Smooth muscle cell (in vitro differentiated cells): ENCODE data around the gene ANAPC4. TPM values are rescaled to one million over a fixed set of nuclear protein-coding genes. Genes with fewer than 3 reads are reported as not detected.
"Not testable (repeated sequence)": the region's sequence is repeated elsewhere in the genome, so short reads cannot be mapped to it uniquely, and the experiment has no call there.

Experiments used
- DNase-seq: peaks from one replicate; lab custom pipeline; 2025; ENCODE audit not compliant: unreplicated experiment; lab: John Stamatoyannopoulos, UW
- H2AFZ ChIP-seq: fragments of 200-600 bp; sonication (generic); 2 replicates; pipeline ENCODE4 v1.6.0; 2016; ENCODE audit warnings: antibody characterized with exemption, low read depth, mild to moderate bottlenecking
- H3F3A ChIP-seq: fragments of 200-600 bp; sonication (generic); 2 replicates; pipeline ENCODE4 v1.6.0; 2017; ENCODE audit warnings: antibody characterized with exemption, low read depth
- H3K27ac ChIP-seq: fragments of 200-600 bp; sonication (generic); 2 replicates; pipeline ENCODE4 v1.5.1; 2016; ENCODE audit warnings: low read depth, mild to moderate bottlenecking
- H3K27me3 ChIP-seq: fragments of 200-600 bp; sonication (generic); 2 replicates; pipeline ENCODE4 v1.6.1; 2016; ENCODE audit warnings: low read depth, mild to moderate bottlenecking
- H3K36me3 ChIP-seq: fragments of 200-600 bp; sonication (generic); 2 replicates; pipeline ENCODE4 v1.5.1; 2016; ENCODE audit warnings: low read depth
- H3K4me1 ChIP-seq: fragments of 200-600 bp; sonication (generic); 2 replicates; pipeline ENCODE4 v1.5.1; 2016; ENCODE audit warnings: low read depth
- H3K4me2 ChIP-seq: fragments of 200-600 bp; sonication (generic); 2 replicates; pipeline ENCODE4 v1.6.0; 2016; ENCODE audit warnings: mild to moderate bottlenecking
- H3K4me3 ChIP-seq: fragments of 200-600 bp; sonication (generic); 2 replicates; pipeline ENCODE4 v1.5.1; 2016; ENCODE audit warnings: mild to moderate bottlenecking
- H3K79me2 ChIP-seq: fragments of 200-600 bp; sonication (generic); 2 replicates; pipeline ENCODE4 v1.6.0; 2016; ENCODE audit warnings: low read depth, mild to moderate bottlenecking
- H3K9ac ChIP-seq: fragments of 200-600 bp; sonication (generic); 2 replicates; pipeline ENCODE4 v1.6.0; 2016; ENCODE audit warnings: low read depth
- H3K9me3 ChIP-seq: fragments of 200-600 bp; sonication (generic); replicated peaks from 2 replicates; pipeline ENCODE4 v1.5.1; 2016; ENCODE audit warnings: low read depth
- H4K20me1 ChIP-seq: fragments of 200-600 bp; sonication (generic); 2 replicates; pipeline ENCODE4 v1.6.0; 2016; ENCODE audit warnings: low read depth
- WGBS: methylation state at CpG from one replicate; pipeline ENCODE4 v1.1.7; 2016; ENCODE audit warnings: low lambda C conversion rate; 5-methylcytosine and 5-hydroxymethylcytosine counted together
- polyA plus RNA-seq: library from polyadenylated mRNA; unstranded; fragments of >200 nt; fragmentation: Nextera tagmentation; extraction: Ambion mirVana; gene quantifications from 2 replicates; pipeline ENCODE4 v1.2.1, GENCODE V29; 2016
- total RNA-seq: library from RNA; depleted of rRNA; stranded (reverse); fragments of >200 nt; gene quantifications from 2 replicates; pipeline ENCODE4 v1.2.3, GENCODE V29; 2014
- TF ChIP-seq, protein P1 (sequence below): fragments of 200-600 bp; sonication (generic); IDR thresholded peaks from 2 replicates; pipeline ENCODE4 v1.5.1; 2017; ENCODE audit warnings: borderline replicate concordance, mild to moderate bottlenecking, antibody characterized with exemption; ENCODE audit not compliant: insufficient read depth, poor library complexity, severe bottlenecking

ANAPC4 gene
- total RNA-seq (26.0 TPM in 2 replicates), polyA plus RNA-seq (11.7 and 12.4 TPM in 2 replicates)

DNA sequence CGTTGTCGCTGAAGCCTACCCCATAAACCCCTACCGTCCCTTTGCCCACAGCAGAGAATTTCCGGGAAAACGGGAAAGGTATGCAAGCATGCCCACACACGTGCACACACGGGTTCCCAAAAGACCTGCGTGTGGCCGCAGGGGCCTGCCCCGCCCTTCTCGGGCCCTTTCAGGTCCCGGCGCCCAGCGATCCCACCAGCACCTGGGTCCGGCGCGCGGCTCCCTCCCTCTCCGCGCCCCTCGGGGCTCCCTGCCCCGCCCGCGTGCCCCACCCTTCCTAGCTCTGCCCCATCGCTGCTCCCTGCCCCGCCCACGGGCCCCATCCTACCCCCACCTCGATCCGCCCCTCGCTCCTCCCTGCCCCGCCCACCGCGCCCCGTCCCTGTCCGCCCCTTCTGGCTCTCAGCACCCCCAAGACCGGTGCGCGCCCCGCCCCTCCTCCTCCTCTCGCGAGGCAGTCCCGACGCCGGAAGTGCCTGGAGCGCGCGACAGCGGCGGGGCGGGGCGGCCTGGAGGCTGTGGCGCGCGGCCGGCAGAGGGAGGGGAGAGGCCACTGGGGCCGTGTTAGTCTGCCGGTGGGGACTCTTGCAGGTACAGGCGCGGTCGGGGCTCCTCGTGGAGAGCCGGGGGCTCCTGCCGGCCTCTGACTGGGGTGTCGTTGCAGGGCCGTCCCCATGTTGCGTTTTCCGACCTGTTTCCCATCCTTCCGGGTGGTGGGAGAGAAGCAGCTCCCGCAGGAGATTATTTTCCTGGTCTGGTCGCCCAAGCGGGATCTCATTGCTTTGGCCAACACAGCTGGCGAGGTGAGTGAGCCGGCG lies at the start of gene ANAPC4:
Gene ANAPC4 (plus strand): TSS at position 510 of the 818 bp plus-strand sequence. CDS start 165 bp downstream, at position 675.
- H3K4me2 ChIP-seq: peak within 1 kb of the TSS; percentile 100
- H3K27ac ChIP-seq: no peak within 1 kb of the TSS
- peak within 1 kb of the TSS; percentile 97 for H2AFZ ChIP-seq
- H3K4me3 ChIP-seq: peak within 1 kb of the TSS; percentile 95
- H3K79me2 ChIP-seq: peaks cover 16% of the 10 kb centered on the region
- no peaks in the 10 kb centered on the region for H3K27me3 ChIP-seq
- TF ChIP-seq, protein P1, sequence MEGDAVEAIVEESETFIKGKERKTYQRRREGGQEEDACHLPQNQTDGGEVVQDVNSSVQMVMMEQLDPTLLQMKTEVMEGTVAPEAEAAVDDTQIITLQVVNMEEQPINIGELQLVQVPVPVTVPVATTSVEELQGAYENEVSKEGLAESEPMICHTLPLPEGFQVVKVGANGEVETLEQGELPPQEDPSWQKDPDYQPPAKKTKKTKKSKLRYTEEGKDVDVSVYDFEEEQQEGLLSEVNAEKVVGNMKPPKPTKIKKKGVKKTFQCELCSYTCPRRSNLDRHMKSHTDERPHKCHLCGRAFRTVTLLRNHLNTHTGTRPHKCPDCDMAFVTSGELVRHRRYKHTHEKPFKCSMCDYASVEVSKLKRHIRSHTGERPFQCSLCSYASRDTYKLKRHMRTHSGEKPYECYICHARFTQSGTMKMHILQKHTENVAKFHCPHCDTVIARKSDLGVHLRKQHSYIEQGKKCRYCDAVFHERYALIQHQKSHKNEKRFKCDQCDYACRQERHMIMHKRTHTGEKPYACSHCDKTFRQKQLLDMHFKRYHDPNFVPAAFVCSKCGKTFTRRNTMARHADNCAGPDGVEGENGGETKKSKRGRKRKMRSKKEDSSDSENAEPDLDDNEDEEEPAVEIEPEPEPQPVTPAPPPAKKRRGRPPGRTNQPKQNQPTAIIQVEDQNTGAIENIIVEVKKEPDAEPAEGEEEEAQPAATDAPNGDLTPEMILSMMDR: no peak
- peaks cover 10% of the 10 kb centered on the region for H3F3A ChIP-seq
- H3K9ac ChIP-seq: peak within 1 kb of the TSS; percentile 64
- H3K4me1 ChIP-seq: peaks cover 8% of the 10 kb centered on the region
- H3K36me3 ChIP-seq: peaks cover 5% of the 10 kb centered on the region
- no peaks in the 10 kb centered on the region for H4K20me1 ChIP-seq
- 2% methylated on average over 44 of the region's 74 CpGs for WGBS
- peak; percentile 59 for DNase-seq
- no peaks in the 10 kb centered on the region for H3K9me3 ChIP-seq

DNA sequence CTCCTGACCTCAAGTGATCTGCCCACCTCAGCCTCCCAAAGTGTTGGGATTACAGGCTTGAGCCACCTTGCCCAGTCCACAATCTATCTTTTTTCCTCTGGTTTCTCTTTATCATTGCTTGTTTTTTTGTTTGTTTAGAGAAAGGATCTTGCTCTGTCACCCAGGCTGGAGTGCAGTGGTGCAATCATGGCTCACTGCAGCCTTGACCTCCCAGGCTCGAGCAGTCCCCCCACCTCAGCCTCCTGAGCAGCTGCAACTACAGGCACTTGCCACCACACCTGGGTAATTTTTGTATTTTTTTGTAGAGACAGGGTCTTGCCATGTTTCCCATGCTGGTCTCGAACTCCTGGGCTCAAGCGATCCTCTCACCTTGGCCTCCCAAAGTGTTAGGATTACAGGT lies 48.6 kb upstream of the ANAPC4 start:
- not testable (repeated sequence) for H3K4me2 ChIP-seq, H3K9me3 ChIP-seq, H3K27me3 ChIP-seq, H3K27ac ChIP-seq, H4K20me1 ChIP-seq, H3K9ac ChIP-seq, H2AFZ ChIP-seq, H3F3A ChIP-seq, H3K79me2 ChIP-seq, H3K4me3 ChIP-seq, H3K36me3 ChIP-seq, DNase-seq, H3K4me1 ChIP-seq
- whole genome bisulfite sequencing: 100% methylated on average over 3 of the region's 3 CpGs

- Histone ChIP-seq H3F3A (no peaks in the 10 kb centered on the region), H3K27me3 (no peaks in the 10 kb centered on the region), H3K4me1 (no peaks in the 10 kb centered on the region), H2AFZ (no peak overlapping the region), H3K79me2 (no peaks in the 10 kb centered on the region), H3K4me3 (no peak overlapping the region), H3K36me3 (no peaks in the 10 kb centered on the region), H3K9ac (no peak overlapping the region), H3K4me2 (no peak overlapping the region), H3K27ac (no peak overlapping the region), H4K20me1 (peaks cover 10% of the 10 kb centered on the region), H3K9me3 (no peaks in the 10 kb centered on the region)
- WGBS: 96% methylated on average over 1 of the region's 1 CpG
- TF ChIP-seq, protein P1: no peak
- DNase-seq: no peak
Observed at GRCh38 chr4:25330335-25330734, 46.7 kb upstream of the ANAPC4 start.

GRCh38 chr4:25330905-25331808 lies 45.9 kb upstream of the ANAPC4 start:
- no peaks in the 10 kb centered on the region for H3K4me1 ChIP-seq
- no peak for DNase-seq
- H3K27me3 ChIP-seq: no peaks in the 10 kb centered on the region
- H3K9me3 ChIP-seq: no peaks in the 10 kb centered on the region
- H3K9ac ChIP-seq: no peak overlapping the region
- no peak overlapping the region for H3K4me2 ChIP-seq
- no peaks in the 10 kb centered on the region for H3F3A ChIP-seq
- no peak overlapping the region for H2AFZ ChIP-seq
- TF ChIP-seq, protein P1: no peak
- peaks cover 6% of the 10 kb centered on the region for H4K20me1 ChIP-seq
- H3K36me3 ChIP-seq: no peaks in the 10 kb centered on the region
- H3K4me3 ChIP-seq: no peak overlapping the region
- WGBS: 94% methylated on average over 12 of the region's 12 CpGs
- H3K27ac ChIP-seq: no peak overlapping the region
- no peaks in the 10 kb centered on the region for H3K79me2 ChIP-seq
